Stimulated activated CD8-positive, alpha-beta memory T cell treated with anti-CD3 and anti-CD28 coated beads, Interleukin-4, amount 100 ng/mL, for 24 hours (primary cell): ENCODE measurements around the gene NID2.

ENCODE experiments used
- DNase-seq: peaks from one replicate; pipeline ENCODE4 v3.0.0-alpha.2; 2020; ENCODE audit warnings: low read depth

The NID2 gene

GRCh38 chr14:52068615-52069306 lies at the start of gene NID2:
NID2 (minus strand) TSS chr14:52069059; CDS start chr14:52068994, 65 bp downstream.
- peak; percentile 39 for DNase-seq

- no peak for DNase-seq
These were observed 48.4 kb upstream of the NID2 start for GRCh38 chr14:52117111-52117832.

GRCh38 chr14:52115286-52115685 lies 46.4 kb upstream of the NID2 start:
- DNase-seq, result no peak

- DNase-seq, result no peak
These were observed 43.6 kb upstream of the NID2 start for GRCh38 chr14:52112336-52113018.

GRCh38 chr14:52111583-52111982 lies 42.7 kb upstream of the NID2 start:
- DNase-seq, result no peak

GRCh38 chr14:52110441-52111086 lies 41.7 kb upstream of the NID2 start:
- DNase-seq, result no peak

- DNase-seq, result no peak
These were observed 40.0 kb upstream of the NID2 start for GRCh38 chr14:52108823-52109222.

GRCh38 chr14:52106840-52107239 lies 38.0 kb upstream of the NID2 start:
- no peak for DNase-seq

- DNase-seq, result no peak
These were observed 34.6 kb upstream of the NID2 start for GRCh38 chr14:52103416-52103815.

GRCh38 chr14:52095794-52096193 lies 26.9 kb upstream of the NID2 start:
- no peak for DNase-seq

GRCh38 chr14:52095336-52095735 lies 26.5 kb upstream of the NID2 start:
- no peak for DNase-seq

GRCh38 chr14:52094546-52095271 lies 25.9 kb upstream of the NID2 start:
- no peak for DNase-seq

GRCh38 chr14:52091928-52092327 lies 23.1 kb upstream of the NID2 start:
- DNase-seq, result no peak

GRCh38 chr14:52090936-52091335 lies 22.1 kb upstream of the NID2 start:
- DNase-seq, result no peak

- no peak for DNase-seq
These were observed 20.4 kb upstream of the NID2 start for GRCh38 chr14:52089218-52089617.

- no peak for DNase-seq
These were observed 17.9 kb upstream of the NID2 start for GRCh38 chr14:52086711-52087110.

GRCh38 chr14:52082903-52083302 lies 14.0 kb upstream of the NID2 start:
- DNase-seq, result no peak

- DNase-seq, result no peak
These were observed 13.1 kb upstream of the NID2 start for GRCh38 chr14:52081964-52082363.

- DNase-seq, result no peak
These were observed 12.2 kb upstream of the NID2 start for GRCh38 chr14:52080808-52081755.

- DNase-seq, result no peak
These were observed 11.4 kb upstream of the NID2 start for GRCh38 chr14:52080158-52080800.
